Measurements from ENCODE around the gene SRD5A1.

GRCh38 chr5:6593148-6594016 lies 39.9 kb upstream of the SRD5A1 start:
- TF ChIP-seq, protein P1, sequence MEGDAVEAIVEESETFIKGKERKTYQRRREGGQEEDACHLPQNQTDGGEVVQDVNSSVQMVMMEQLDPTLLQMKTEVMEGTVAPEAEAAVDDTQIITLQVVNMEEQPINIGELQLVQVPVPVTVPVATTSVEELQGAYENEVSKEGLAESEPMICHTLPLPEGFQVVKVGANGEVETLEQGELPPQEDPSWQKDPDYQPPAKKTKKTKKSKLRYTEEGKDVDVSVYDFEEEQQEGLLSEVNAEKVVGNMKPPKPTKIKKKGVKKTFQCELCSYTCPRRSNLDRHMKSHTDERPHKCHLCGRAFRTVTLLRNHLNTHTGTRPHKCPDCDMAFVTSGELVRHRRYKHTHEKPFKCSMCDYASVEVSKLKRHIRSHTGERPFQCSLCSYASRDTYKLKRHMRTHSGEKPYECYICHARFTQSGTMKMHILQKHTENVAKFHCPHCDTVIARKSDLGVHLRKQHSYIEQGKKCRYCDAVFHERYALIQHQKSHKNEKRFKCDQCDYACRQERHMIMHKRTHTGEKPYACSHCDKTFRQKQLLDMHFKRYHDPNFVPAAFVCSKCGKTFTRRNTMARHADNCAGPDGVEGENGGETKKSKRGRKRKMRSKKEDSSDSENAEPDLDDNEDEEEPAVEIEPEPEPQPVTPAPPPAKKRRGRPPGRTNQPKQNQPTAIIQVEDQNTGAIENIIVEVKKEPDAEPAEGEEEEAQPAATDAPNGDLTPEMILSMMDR (conservative IDR thresholded peaks at IDR 0.05), result no peak
- TF ChIP-seq EZH2 (IDR thresholded peaks at IDR 0.05; ENCODE audit: low read depth), result no peak
